Measurements from ENCODE around the gene BMPR1B. TPM values are rescaled to one million over a fixed set of nuclear protein-coding genes. Genes with fewer than 3 reads are reported as not detected.

BMPR1B gene
- polyA plus RNA-seq, 1 experiment, result 0.07 TPM

DNA sequence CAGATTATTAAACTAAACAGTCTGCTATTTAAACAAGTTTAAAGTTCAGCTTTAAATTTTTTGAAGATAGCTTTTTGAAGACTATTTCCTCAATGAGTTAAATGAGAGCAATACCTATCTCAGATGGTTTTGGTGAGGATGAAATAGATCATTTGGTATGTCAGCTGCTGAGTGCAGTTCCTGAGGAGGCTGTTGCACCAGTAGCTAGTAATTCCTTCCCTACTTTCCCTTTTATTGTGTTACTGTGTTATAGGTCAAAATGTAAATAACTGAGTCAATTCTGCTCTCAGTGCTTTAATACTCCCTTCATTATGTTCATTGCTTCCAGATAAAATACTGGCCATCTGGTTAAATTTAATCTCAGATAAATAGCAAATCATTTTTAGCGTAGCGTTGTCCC is 48.6 kb downstream of the BMPR1B start:
- H3K27me3 ChIP-seq (ENCODE audit: control insufficient read depth, insufficient read depth, low read length), result peaks cover 3% of the 10 kb centered on the region; the same call in 1 of the 2 replicates
- no peak overlapping the region for H3K4me3 ChIP-seq (ENCODE audit: low read depth, low read length)
- TF ChIP-seq, protein P1, sequence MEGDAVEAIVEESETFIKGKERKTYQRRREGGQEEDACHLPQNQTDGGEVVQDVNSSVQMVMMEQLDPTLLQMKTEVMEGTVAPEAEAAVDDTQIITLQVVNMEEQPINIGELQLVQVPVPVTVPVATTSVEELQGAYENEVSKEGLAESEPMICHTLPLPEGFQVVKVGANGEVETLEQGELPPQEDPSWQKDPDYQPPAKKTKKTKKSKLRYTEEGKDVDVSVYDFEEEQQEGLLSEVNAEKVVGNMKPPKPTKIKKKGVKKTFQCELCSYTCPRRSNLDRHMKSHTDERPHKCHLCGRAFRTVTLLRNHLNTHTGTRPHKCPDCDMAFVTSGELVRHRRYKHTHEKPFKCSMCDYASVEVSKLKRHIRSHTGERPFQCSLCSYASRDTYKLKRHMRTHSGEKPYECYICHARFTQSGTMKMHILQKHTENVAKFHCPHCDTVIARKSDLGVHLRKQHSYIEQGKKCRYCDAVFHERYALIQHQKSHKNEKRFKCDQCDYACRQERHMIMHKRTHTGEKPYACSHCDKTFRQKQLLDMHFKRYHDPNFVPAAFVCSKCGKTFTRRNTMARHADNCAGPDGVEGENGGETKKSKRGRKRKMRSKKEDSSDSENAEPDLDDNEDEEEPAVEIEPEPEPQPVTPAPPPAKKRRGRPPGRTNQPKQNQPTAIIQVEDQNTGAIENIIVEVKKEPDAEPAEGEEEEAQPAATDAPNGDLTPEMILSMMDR (IDR thresholded peaks at IDR 0.05; ENCODE audit: insufficient read depth, low read depth, low read length), result no peak
- ChIA-PET POLR2A (no interaction called here), CTCF (no interaction called here)
- H3K36me3 ChIP-seq (ENCODE audit: control insufficient read depth, insufficient read depth, low read length), result no peaks in the 10 kb centered on the region
- DNase-seq (ENCODE audit: low read depth), result no peak

DNA sequence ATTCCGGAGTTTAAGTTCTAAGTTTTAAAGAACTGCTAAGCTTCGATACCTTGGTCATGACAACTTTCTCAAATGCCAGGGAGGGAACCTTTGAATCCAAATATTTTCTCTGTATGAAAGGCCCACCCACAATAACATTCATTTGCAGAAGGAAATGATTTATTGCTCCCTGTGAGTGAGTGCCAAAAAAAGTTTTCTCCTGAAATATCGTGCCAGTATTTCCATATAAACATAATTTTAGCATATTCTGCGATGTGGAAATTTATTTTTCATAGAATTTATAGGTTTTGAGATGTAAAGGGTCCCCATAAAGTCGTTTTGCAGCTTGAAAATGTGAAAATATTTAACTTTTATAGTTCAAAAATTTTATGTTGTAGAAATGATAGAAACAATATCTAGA is 53.9 kb downstream of the BMPR1B start:
- ChIA-PET POLR2A (no interaction called here), CTCF (no interaction called here)
- Histone ChIP-seq H3K4me3 (ENCODE audit: low read depth, low read length) (no peak overlapping the region), H3K27me3 (ENCODE audit: control insufficient read depth, insufficient read depth, low read length) (no peaks in the 10 kb centered on the region), H3K36me3 (ENCODE audit: control insufficient read depth, insufficient read depth, low read length) (no peaks in the 10 kb centered on the region)
- DNase-seq (ENCODE audit: low read depth), result no peak
- TF ChIP-seq, protein P1 (IDR thresholded peaks at IDR 0.05; ENCODE audit: insufficient read depth, low read depth, low read length), result no peak

DNA sequence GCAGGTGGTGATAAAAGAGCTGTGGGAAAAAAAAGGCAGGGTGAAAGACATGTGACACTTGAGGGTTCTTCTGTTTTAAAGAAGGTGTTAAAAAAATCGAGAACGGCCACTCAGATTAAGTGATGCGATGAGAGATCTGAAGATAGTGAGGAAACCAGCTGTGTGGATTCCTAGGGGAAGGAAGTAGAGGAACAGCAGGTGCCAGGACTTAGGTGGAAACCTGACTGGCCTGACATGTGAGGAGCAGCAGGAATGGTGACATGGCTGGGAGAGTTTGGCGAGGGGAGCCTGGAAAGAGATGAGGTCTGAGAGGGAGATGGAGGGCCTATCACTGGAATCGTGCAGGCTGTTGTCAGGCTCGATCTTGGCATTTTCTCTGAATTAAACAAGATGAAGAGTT is 55.5 kb downstream of the BMPR1B start:
- Histone ChIP-seq H3K36me3 (ENCODE audit: control insufficient read depth, insufficient read depth, low read length) (no peaks in the 10 kb centered on the region), H3K27me3 (ENCODE audit: control insufficient read depth, insufficient read depth, low read length) (no peaks in the 10 kb centered on the region), H3K4me3 (ENCODE audit: low read depth, low read length) (no peak overlapping the region)
- TF ChIP-seq, protein P1 (IDR thresholded peaks at IDR 0.05; ENCODE audit: insufficient read depth, low read depth, low read length), result no peak
- DNase-seq (ENCODE audit: low read depth), result no peak
- CTCF ChIA-PET, result interaction anchor here (0.6 kb wide), 1 partner anchor 471 kb away, joined by 3 read pairs; no protein-coding TSS in a partner anchor
- POLR2A ChIA-PET, result no interaction called here

DNA sequence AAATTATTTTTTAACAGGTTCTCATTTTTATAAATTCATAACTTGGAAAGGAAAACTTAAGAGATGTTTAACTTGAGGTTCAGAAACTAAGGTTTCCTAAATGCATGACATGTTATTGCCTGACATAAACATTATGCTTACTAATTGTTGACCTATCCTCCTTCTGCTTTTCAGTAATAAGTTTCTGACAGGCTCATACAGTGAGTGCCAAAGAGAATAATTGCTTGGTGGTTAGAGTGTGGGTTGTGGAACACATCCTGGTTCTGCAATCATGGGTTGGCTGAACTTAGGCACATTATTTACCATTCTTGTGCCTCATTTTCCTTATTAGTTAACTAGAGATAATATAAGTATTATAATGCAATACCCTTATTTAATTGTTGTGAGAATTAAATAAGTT is 56.5 kb downstream of the BMPR1B start:
- H3K27me3 ChIP-seq (ENCODE audit: control insufficient read depth, insufficient read depth, low read length), result no peaks in the 10 kb centered on the region
- no peaks in the 10 kb centered on the region for H3K36me3 ChIP-seq (ENCODE audit: control insufficient read depth, insufficient read depth, low read length)
- H3K4me3 ChIP-seq (ENCODE audit: low read depth, low read length), result no peak overlapping the region
- DNase-seq (ENCODE audit: low read depth), result no peak
- TF ChIP-seq, protein P1 (IDR thresholded peaks at IDR 0.05; ENCODE audit: insufficient read depth, low read depth, low read length), result no peak
- ChIA-PET POLR2A (no interaction called here), CTCF (no interaction called here)

DNA sequence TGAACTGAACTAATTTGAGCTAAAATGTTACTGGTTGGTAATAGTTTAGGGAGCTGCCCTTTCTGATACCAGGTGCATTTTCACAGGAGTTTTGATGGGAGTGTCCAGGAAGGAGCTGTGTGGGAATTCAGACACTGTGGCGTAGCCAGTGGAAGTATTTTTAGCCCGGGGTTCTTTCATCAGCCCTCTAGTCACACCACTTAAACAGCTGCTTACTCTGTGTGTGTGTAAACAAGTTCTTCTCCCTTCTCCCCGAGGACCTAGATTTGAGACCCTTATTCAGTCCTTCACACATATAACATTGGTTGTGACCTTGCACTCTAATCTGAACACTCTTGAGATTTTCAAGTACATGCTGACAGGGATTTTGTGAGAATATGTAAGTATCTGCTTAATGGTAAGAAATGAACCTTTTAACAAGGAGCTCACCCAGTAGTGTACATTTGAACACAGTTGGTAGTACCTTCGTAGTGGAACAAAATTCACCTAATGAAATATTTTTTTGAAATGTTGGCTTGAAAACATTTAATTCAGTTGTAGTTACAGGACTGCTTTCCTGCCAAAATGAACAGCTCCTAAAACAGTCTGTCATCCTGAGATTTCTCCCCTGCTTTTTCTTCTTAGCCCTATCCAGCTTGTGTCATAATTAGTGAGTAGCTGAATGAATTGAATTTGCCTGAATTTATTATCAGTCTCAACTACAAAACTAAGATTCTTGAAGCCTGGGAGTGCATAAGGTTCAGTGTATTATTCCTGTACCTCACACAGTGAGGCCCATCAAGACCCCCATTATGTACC is 61.8 kb downstream of the BMPR1B start:
- DNase-seq (ENCODE audit: low read depth), result no peak
- TF ChIP-seq, protein P1 (IDR thresholded peaks at IDR 0.05; ENCODE audit: insufficient read depth, low read depth, low read length), result no peak

More for the DNA sequence above, 61.8 kb downstream of the BMPR1B start:
- POLR2A ChIA-PET, result no interaction called here
- Histone ChIP-seq H3K27me3 (ENCODE audit: control insufficient read depth, insufficient read depth, low read length) (no peaks in the 10 kb centered on the region), H3K36me3 (ENCODE audit: control insufficient read depth, insufficient read depth, low read length) (no peaks in the 10 kb centered on the region), H3K4me3 (ENCODE audit: low read depth, low read length) (no peak overlapping the region)
- CTCF ChIA-PET, result interaction anchor here (0.6 kb wide), 1 partner anchor 534 kb away, joined by 3 read pairs; no protein-coding TSS in a partner anchor
